Measurements from ENCODE around the gene PHF20. TPM values are rescaled to one million over a fixed set of nuclear protein-coding genes. Genes with fewer than 3 reads are reported as not detected.

Gene PHF20
- polyA plus RNA-seq, 1 donor (not counting 4 experiments of a cell fraction or from before 2014, with no cell fraction given) = 31.9 TPM

GRCh38 chr20:35791821-35792220 lies 20.0 kb downstream of the PHF20 start:
- Histone ChIP-seq H4K20me1 (ENCODE audit: control insufficient read depth, extremely low read depth, insufficient read depth, low read length) (no peaks in the 10 kb centered on the region), H3K79me2 (ENCODE audit: control insufficient read depth, insufficient read depth, low read length) (peaks cover 27% of the 10 kb centered on the region), H3K4me1 (ENCODE audit: control insufficient read depth, extremely low read depth, insufficient read depth, low read length) (peaks cover 6% of the 10 kb centered on the region), H3K4me2 (ENCODE audit: control insufficient read depth, extremely low read depth, insufficient read depth, low read depth, low read length) (no peak overlapping the region), H3K9me3 (ENCODE audit: control insufficient read depth, low read depth, low read length) (no peaks in the 10 kb centered on the region), H3K9ac (ENCODE audit: control insufficient read depth, extremely low read depth, insufficient read depth, low read length) (no peak overlapping the region), H3K36me3 (ENCODE audit: control insufficient read depth in 2 of 2, extremely low read depth in 1 of 2, insufficient read depth in 2 of 2, low read length in 2 of 2) (peaks cover 4 to 10% of the 10 kb centered on the region in 2 experiments), H2AFZ (ENCODE audit: control insufficient read depth, low read length) (no peak overlapping the region), H3K27ac (ENCODE audit: control insufficient read depth, insufficient read depth, low read length) (no peak overlapping the region), H3K9me1 (ENCODE audit: control insufficient read depth, extremely low read depth, insufficient read depth, low read length) (peaks cover 3% of the 10 kb centered on the region), H3K27me3 (ENCODE audit: control insufficient read depth, extremely low read depth, insufficient read depth, low read length) (no peaks in the 10 kb centered on the region), H3K4me3 (ENCODE audit: control insufficient read depth in 2 of 3, extremely low read depth in 1 of 3, insufficient read depth in 2 of 3, low read depth in 1 of 3, low read length in 3 of 3) (no peak overlapping the region)
- DNase-seq (ENCODE audit: low read depth, low spot score) (no peak), FAIRE-seq (no peak)
- no peak for TF ChIP-seq CTCF (optimal IDR thresholded peaks at IDR 0.05 in 1 of 3, IDR thresholded peaks at IDR 0.05 in 1 of 3, conservative IDR thresholded peaks at IDR 0.05 in 1 of 3; ENCODE audit: extremely low read depth in 1 of 3, insufficient read depth in 2 of 3, low read length in 3 of 3)
- TF ChIP-seq EZH2 (IDR thresholded peaks at IDR 0.05; ENCODE audit: low read length) = no peak
- dilution Hi-C loops (cut with MboI; ENCODE audit: extremely low pct_ligation_motif_present, low sequenced_read_pairs) = no loop called here

GRCh38 chr20:35792740-35793139 lies 20.9 kb downstream of the PHF20 start:
- DNase-seq (ENCODE audit: low read depth, low spot score) = no peak
- TF ChIP-seq CTCF (optimal IDR thresholded peaks at IDR 0.05 in 1 of 3, IDR thresholded peaks at IDR 0.05 in 1 of 3, conservative IDR thresholded peaks at IDR 0.05 in 1 of 3; ENCODE audit: extremely low read depth in 1 of 3, insufficient read depth in 2 of 3, low read length in 3 of 3) (no peak), EZH2 (IDR thresholded peaks at IDR 0.05; ENCODE audit: low read length) (no peak)
- no peaks in the 10 kb centered on the region for H3K27me3 ChIP-seq (ENCODE audit: control insufficient read depth, extremely low read depth, insufficient read depth, low read length)
- dilution Hi-C loops (cut with MboI; ENCODE audit: extremely low pct_ligation_motif_present, low sequenced_read_pairs) = no loop called here
- H4K20me1 ChIP-seq (ENCODE audit: control insufficient read depth, extremely low read depth, insufficient read depth, low read length) = no peaks in the 10 kb centered on the region
- no peak for FAIRE-seq
- H3K9ac ChIP-seq (ENCODE audit: control insufficient read depth, extremely low read depth, insufficient read depth, low read length) = no peak overlapping the region
- H3K4me3 ChIP-seq (ENCODE audit: control insufficient read depth in 2 of 3, extremely low read depth in 1 of 3, insufficient read depth in 2 of 3, low read depth in 1 of 3, low read length in 3 of 3) = no peak overlapping the region
- no peak overlapping the region for H3K4me2 ChIP-seq (ENCODE audit: control insufficient read depth, extremely low read depth, insufficient read depth, low read depth, low read length)
- no peaks in the 10 kb centered on the region for H3K9me3 ChIP-seq (ENCODE audit: control insufficient read depth, low read depth, low read length)
- H3K9me1 ChIP-seq (ENCODE audit: control insufficient read depth, extremely low read depth, insufficient read depth, low read length) = peaks cover 3% of the 10 kb centered on the region
- H2AFZ ChIP-seq (ENCODE audit: control insufficient read depth, low read length) = no peak overlapping the region
- peaks cover 6% of the 10 kb centered on the region for H3K4me1 ChIP-seq (ENCODE audit: control insufficient read depth, extremely low read depth, insufficient read depth, low read length)
- no peak overlapping the region for H3K27ac ChIP-seq (ENCODE audit: control insufficient read depth, insufficient read depth, low read length)
- peaks cover 27% of the 10 kb centered on the region for H3K79me2 ChIP-seq (ENCODE audit: control insufficient read depth, insufficient read depth, low read length)
- H3K36me3 ChIP-seq (ENCODE audit: control insufficient read depth in 2 of 2, extremely low read depth in 1 of 2, insufficient read depth in 2 of 2, low read length in 2 of 2) = peaks cover 4 to 10% of the 10 kb centered on the region in 2 experiments
